HCT116 (cell line): ENCODE measurements around the gene DOK7. TPM values are rescaled to one million over a fixed set of nuclear protein-coding genes. Genes with fewer than 3 reads are reported as not detected.

Source experiments
- ATAC-seq: fragments of 200-7000 bp; cut with Tn5 transposase; 2 replicates; pipeline ENCODE4 v1.9.1; 2020; ENCODE audit warnings: mild to moderate bottlenecking, moderate library complexity
- BruUV-seq: library from RNA; stranded (reverse); fragments of 400-500 nt; replicated peaks from 2 replicates; lab custom pipeline; 2021; lab: Mats Ljungman, UMichigan
- CTCF ChIA-PET: fragments of 300-600 bp; sonication (Branson Sonifier 250); formaldehyde crosslinking; loops from one replicate; lab custom pipeline; 2021; ENCODE audit warnings: antibody characterized with exemption; lab: Charles Lee
- POLR2A ChIA-PET: fragments of 300-600, 350-600 bp; sonication (Branson Sonifier 250); formaldehyde crosslinking; loops from one replicate; lab custom pipeline; 2021; ENCODE audit warnings: antibody characterized with exemption; lab: Charles Lee
- RAD21 ChIA-PET, 2 experiments: fragments of 300-600 bp; sonication (Branson Sonifier 250); formaldehyde crosslinking; loops; one replicate each; lab custom pipeline; 2023; ENCODE audit warnings: low total read pairs in 2 of 2; ENCODE audit not compliant: uncharacterized antibody in 2 of 2, unreplicated experiment in 2 of 2, low non-redundant PET in 1 of 2; lab: Charles Lee
- DNase-seq: peaks from one replicate; pipeline ENCODE4 v3.0.0-alpha.2; 2010; ENCODE audit warnings: low read depth, low spot score
- H2AFZ ChIP-seq: fragments of 200-600 bp; shearing (Covaris generic), sonication (generic); 2 replicates; pipeline ENCODE4 v1.6.1; 2017; ENCODE audit warnings: low read depth, mixed run types, mixed read lengths, antibody characterized with exemption, low read length; ENCODE audit not compliant: poor library complexity, severe bottlenecking
- H3K27ac ChIP-seq: 2 replicates; pipeline ENCODE4 v1.5.1; 2012; ENCODE audit warnings: low read depth, low read length
- H3K27me3 ChIP-seq: fragments of 200-600 bp; sonication (generic); 2 replicates; pipeline ENCODE4 v1.6.1; 2016; ENCODE audit warnings: mixed run types, low read length, mixed read lengths; ENCODE audit not compliant: insufficient read depth
- H3K36me3 ChIP-seq, 2 experiments: fragments of 200-500 bp in 1 of 2; fragments of 200-600 bp in 1 of 2; sonication (Bioruptor generic) in 1 of 2; sonication (generic) in 1 of 2; 2 replicates each; pipeline versions ENCODE4 v1.5.1 to v1.6.1; 2014 to 2016; ENCODE audit warnings: low read length in 2 of 2, inconsistent platforms in 1 of 2, mixed read lengths in 1 of 2, mixed run types in 1 of 2; ENCODE audit not compliant: insufficient read depth in 2 of 2, control insufficient read depth in 1 of 2
- H3K4me1 ChIP-seq, 2 experiments: fragments of 200-600 bp in 1 of 2; sonication (generic) in 1 of 2; 2 replicates each; pipeline versions ENCODE4 v1.5.1 to v1.6.1; 2012 to 2017; ENCODE audit warnings: low read length in 2 of 2, inconsistent platforms in 1 of 2, mild to moderate bottlenecking in 1 of 2, mixed read lengths in 1 of 2, mixed run types in 1 of 2, moderate library complexity in 1 of 2; ENCODE audit not compliant: insufficient read depth in 2 of 2, control insufficient read depth in 1 of 2
- H3K4me2 ChIP-seq: fragments of 200-600 bp; sonication (generic); 2 replicates; pipeline ENCODE4 v1.6.1; 2017; ENCODE audit warnings: mixed run types, low read length, mixed read lengths
- H3K4me3 ChIP-seq, 2 experiments: fragments of 200-600 bp in 1 of 2; sonication (generic) in 1 of 2; replicated peaks in 1 of 2; 2 replicates each; pipeline ENCODE4 v1.5.1; 2011 to 2016; ENCODE audit warnings: low read length in 2 of 2, control low read depth in 1 of 2, low read depth in 1 of 2, mild to moderate bottlenecking in 1 of 2, mixed read lengths in 1 of 2, mixed run types in 1 of 2
- H3K79me2 ChIP-seq: fragments of 200-600 bp; sonication (generic); 2 replicates; pipeline ENCODE4 v1.6.1; 2017; ENCODE audit warnings: mild to moderate bottlenecking, mixed run types, low read length, moderate library complexity, mixed read lengths; ENCODE audit not compliant: insufficient read depth
- H3K9ac ChIP-seq: fragments of 200-600 bp; sonication (generic); 2 replicates; pipeline ENCODE4 v1.6.1; 2016; ENCODE audit warnings: low read length, mixed read lengths
- H3K9me2 ChIP-seq: fragments of 200-600 bp; sonication (generic), shearing (Covaris generic); 2 replicates; pipeline ENCODE4 v1.6.1; 2017; ENCODE audit warnings: mixed run types, mild to moderate bottlenecking, moderate library complexity; ENCODE audit not compliant: insufficient read depth
- H3K9me3 ChIP-seq, 2 experiments: fragments of 200-500 bp in 1 of 2; fragments of 200-600 bp in 1 of 2; sonication (Bioruptor generic) in 1 of 2; sonication (generic) in 1 of 2; 2 replicates each; pipeline ENCODE4 v1.6.1; 2014 to 2017; ENCODE audit warnings: low read length in 2 of 2, mixed read lengths in 2 of 2, inconsistent platforms in 1 of 2, low read depth in 1 of 2, mild to moderate bottlenecking in 1 of 2, mixed run types in 1 of 2, moderate library complexity in 1 of 2; ENCODE audit not compliant: control insufficient read depth in 1 of 2, insufficient read depth in 1 of 2
- H4K20me1 ChIP-seq: fragments of 200-600 bp; sonication (generic), shearing (Covaris generic); 2 replicates; pipeline ENCODE4 v1.6.1; 2017; ENCODE audit warnings: mixed run types, mild to moderate bottlenecking, moderate library complexity; ENCODE audit not compliant: insufficient read depth
- ATF3 ChIP-seq: IDR thresholded peaks from 2 replicates; pipeline ENCODE4 v1.6.1; 2012
- CBX3 ChIP-seq: IDR thresholded peaks from 2 replicates; pipeline ENCODE4 v1.6.1; 2012; ENCODE audit warnings: low read depth
- CEBPB ChIP-seq: IDR thresholded peaks from 2 replicates; pipeline ENCODE4 v1.6.1; 2012; ENCODE audit warnings: low read depth
- EGR1 ChIP-seq: IDR thresholded peaks from 2 replicates; pipeline ENCODE4 v1.6.1; 2012; ENCODE audit warnings: low read depth
- ELF1 ChIP-seq: IDR thresholded peaks from 2 replicates; pipeline ENCODE4 v1.6.1; 2012; ENCODE audit warnings: low read depth, borderline replicate concordance
- EZH2phosphoT487 ChIP-seq: fragments of 200-600 bp; IDR thresholded peaks from 2 replicates; pipeline ENCODE4 v1.6.1; 2018; ENCODE audit warnings: antibody characterized with exemption, borderline replicate concordance
- MAX ChIP-seq: IDR thresholded peaks from 2 replicates; pipeline ENCODE4 v1.6.1; 2012
- POLR2A ChIP-seq: IDR thresholded peaks from 2 replicates; pipeline ENCODE4 v1.7.0; 2011; ENCODE audit warnings: borderline replicate concordance; ENCODE audit not compliant: insufficient read depth, insufficient read length; ENCODE audit errors: extremely low read depth
- RAD21 ChIP-seq: IDR thresholded peaks from 2 replicates; pipeline ENCODE4 v1.6.1; 2012; ENCODE audit warnings: low read depth, mild to moderate bottlenecking
- REST ChIP-seq: IDR thresholded peaks from 2 replicates; pipeline ENCODE4 v1.6.1; 2012; ENCODE audit warnings: low read depth
- SIN3A ChIP-seq: IDR thresholded peaks from 2 replicates; pipeline ENCODE4 v1.6.1; 2012; ENCODE audit warnings: low read depth
- SRF ChIP-seq: IDR thresholded peaks from 2 replicates; pipeline ENCODE4 v1.6.1; 2012; ENCODE audit warnings: low read depth
- TCF7L2 ChIP-seq: IDR thresholded peaks from 2 replicates; pipeline ENCODE4 v1.7.0; 2011; ENCODE audit warnings: borderline replicate concordance, inconsistent platforms; ENCODE audit not compliant: insufficient read depth, insufficient read length; ENCODE audit errors: extremely low read depth
- YY1 ChIP-seq: IDR thresholded peaks from 2 replicates; pipeline ENCODE4 v1.6.1; 2011; ENCODE audit warnings: low read length, low read depth, moderate library complexity, mild to moderate bottlenecking; ENCODE audit not compliant: insufficient replicate concordance; ENCODE audit errors: extremely low read depth
- ZFX ChIP-seq: fragments of 450-650 bp; IDR thresholded peaks from 2 replicates; pipeline ENCODE4 v1.6.1; 2017
- ZNF274 ChIP-seq: fragments of 200-500 bp; sonication (Bioruptor generic); IDR thresholded peaks from 2 replicates; pipeline ENCODE4 v1.6.1; 2014; ENCODE audit warnings: mild to moderate bottlenecking, low read depth, low read length, inconsistent platforms
- intact Hi-C: fragments of 100-400 bp; cut with micrococcal nuclease; formaldehyde crosslinking; loops from 2 replicates; pipeline ENCODE4 v1.10.0; 2022
- total RNA-seq: library from RNA; stranded (reverse); gene quantifications from one replicate; pipeline ENCODE4 v1.2.1, GENCODE V29; 2021; ENCODE audit not compliant: unreplicated experiment

DOK7 gene
- total RNA-seq, 1 experiment from 2014 or later = 2.4 TPM

- intact Hi-C loops = no loop called here
- no peak overlapping the region for H2AFZ ChIP-seq
- ChIA-PET POLR2A (no interaction called here), CTCF (no interaction called here), RAD21 (no interaction called here)
- no peaks in the 10 kb centered on the region for H3K4me1 ChIP-seq
- ATAC-seq (no peak), DNase-seq (no peak)
- H3K9me3 ChIP-seq = peaks cover 0 to 5% of the 10 kb centered on the region in 2 experiments; a peak in 1 of 4 replicates
- no peak for TF ChIP-seq REST
- TF ChIP-seq MAX = no peak
- no peak for TF ChIP-seq ZFX
- no peak for TF ChIP-seq SRF
- TF ChIP-seq CEBPB = no peak
- TF ChIP-seq YY1 = no peak
- TF ChIP-seq POLR2A = no peak
- TF ChIP-seq EZH2phosphoT487 = no peak
- TF ChIP-seq RAD21 = no peak
- TF ChIP-seq SIN3A = no peak
- no peak for TF ChIP-seq ELF1
- no peak for TF ChIP-seq EGR1
- no peak for TF ChIP-seq ZNF274
- TF ChIP-seq ATF3 = no peak
- TF ChIP-seq TCF7L2 = no peak
- TF ChIP-seq CBX3 = no peak
- H3K9ac ChIP-seq = no peak overlapping the region
- H3K4me2 ChIP-seq = no peak overlapping the region
- no TSS peak for BruUV-seq
- no peak overlapping the region for H3K4me3 ChIP-seq
- H3K79me2 ChIP-seq = no peaks in the 10 kb centered on the region
- H3K9me2 ChIP-seq = no peaks in the 10 kb centered on the region
- H3K36me3 ChIP-seq = no peaks in the 10 kb centered on the region
- H3K27ac ChIP-seq = no peak overlapping the region
- H4K20me1 ChIP-seq = no peaks in the 10 kb centered on the region
- H3K27me3 ChIP-seq = no peaks in the 10 kb centered on the region
These were observed 6.5 kb downstream of the DOK7 start for GRCh38 chr4:3469386-3470243.
